NK-92 treated with Interleukin-12 subunit alpha and Interleukin-12 subunit beta, amount 100 ng/mL, for 24 hours (cell line): ENCODE results near the gene GIMAP5.

ENCODE experiments used
- DNase-seq: peaks from one replicate; lab custom pipeline; 2025; lab: John Stamatoyannopoulos, UW

Gene GIMAP5

DNA sequence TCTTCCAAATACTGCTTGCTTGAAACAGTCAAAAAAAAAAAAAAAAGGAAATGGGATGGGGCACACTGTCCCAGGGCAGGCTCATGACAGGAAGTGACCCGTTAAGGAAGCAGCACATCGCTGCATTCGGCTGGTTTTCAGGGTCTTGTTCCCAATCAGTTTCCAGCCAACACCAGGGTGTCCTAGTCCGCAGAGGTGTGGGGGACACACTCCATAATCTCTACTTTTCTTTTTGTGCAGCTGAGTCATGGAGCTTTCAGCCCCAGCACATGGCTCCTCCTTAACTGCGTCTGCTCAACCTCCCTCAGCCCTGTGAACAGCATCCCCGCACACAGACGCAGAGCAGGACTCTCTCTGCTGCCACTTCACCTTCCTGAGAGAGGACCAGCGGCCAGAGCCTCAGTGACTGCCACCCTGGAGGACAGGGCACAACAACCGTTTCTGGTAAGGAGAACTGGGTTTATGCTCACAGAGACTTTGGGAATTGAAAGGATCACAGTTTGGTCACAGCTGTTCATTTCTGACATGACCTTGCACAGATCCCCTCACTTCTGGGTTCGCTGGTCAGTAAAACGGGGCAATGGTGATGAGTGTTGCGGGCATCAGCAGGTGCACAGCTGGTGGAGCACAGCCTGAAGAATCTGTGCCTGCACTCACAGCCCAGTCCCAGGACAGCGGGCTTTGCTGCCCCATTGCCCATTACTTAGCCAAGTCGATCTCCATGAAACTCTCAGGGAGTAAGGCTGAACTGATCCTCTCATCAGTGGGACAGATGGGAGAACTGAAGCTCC, at the start of gene GIMAP5:
TSS of gene GIMAP5 (plus strand) at position 154 of the 791 bp plus-strand sequence. CDS start 3,467 bp downstream, outside the sequence.
- peak; percentile 61 for DNase-seq

GRCh38 chr7:150688630-150689029, 48.6 kb upstream of the GIMAP5 start:
- no peak for DNase-seq

- DNase-seq, result no peak
These were observed 41.6 kb upstream of the GIMAP5 start for GRCh38 chr7:150695654-150696053.

DNA sequence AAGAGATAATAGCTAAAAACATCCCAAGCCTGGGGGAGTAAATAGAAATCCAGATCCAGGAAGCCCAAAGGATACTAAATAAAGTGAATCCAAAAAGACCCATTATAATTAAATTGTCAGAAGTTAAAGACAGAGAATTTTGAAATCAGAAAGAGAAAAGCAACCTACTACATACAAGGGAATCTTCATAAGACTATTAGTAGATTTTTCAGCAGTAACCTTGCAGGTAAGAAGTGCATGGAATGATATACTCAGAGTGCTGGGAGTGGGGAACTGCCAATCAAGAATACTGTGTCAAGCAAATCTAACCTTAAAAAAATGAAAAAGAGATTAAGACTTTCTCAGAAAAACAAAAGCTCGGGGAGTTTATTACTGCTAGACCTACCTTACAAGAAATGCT, 34.0 kb upstream of the GIMAP5 start:
- no peak for DNase-seq

DNA sequence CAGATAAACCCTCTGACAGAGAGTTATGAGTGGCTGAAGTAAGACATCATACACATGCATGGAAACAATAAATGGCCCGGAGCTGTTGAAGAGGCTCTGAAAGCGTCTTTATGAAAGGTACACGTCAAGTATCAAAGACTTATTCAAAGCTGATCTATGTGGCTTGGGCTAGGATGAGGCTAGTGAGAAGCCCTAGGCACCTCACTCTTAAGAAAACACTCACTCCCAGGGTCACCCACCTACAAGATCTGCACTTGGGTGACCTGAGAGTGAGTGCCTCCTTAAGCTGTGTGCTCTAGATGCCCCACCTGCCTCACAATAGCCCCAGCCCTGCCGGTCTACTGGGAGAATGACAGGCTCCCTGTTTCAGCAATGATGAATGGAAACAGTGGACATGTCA, 21.9 kb upstream of the GIMAP5 start:
- DNase-seq, result no peak

GRCh38 chr7:150715738-150716137, 21.5 kb upstream of the GIMAP5 start:
- DNase-seq, result no peak

GRCh38 chr7:150716368-150716767, 20.9 kb upstream of the GIMAP5 start, which contains the start of gene GIMAP1:
Gene GIMAP1 (plus strand): TSS chr7:150716613. CDS start chr7:150719048, 2,435 bp downstream.
- DNase-seq, result no peak

DNA sequence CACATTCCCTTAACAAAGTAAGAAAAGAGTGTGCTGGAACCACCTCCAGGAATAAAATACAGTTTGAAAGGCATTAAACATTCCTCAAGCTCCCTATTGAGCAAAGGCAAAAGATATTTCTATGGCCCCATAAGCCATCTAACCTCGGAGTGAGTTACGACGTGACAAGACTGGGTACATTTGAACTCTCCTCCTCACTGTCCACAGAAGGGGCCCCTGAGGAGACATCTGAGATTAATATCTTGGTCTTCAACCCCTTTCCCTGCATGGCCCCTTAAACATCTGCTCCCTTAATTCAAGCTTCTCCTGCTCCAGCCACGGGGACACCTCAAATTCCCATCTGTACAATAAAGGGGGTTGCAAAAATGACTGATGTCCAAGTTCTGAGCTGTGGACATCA, 20.3 kb upstream of the GIMAP5 start:
- DNase-seq, result no peak

DNA sequence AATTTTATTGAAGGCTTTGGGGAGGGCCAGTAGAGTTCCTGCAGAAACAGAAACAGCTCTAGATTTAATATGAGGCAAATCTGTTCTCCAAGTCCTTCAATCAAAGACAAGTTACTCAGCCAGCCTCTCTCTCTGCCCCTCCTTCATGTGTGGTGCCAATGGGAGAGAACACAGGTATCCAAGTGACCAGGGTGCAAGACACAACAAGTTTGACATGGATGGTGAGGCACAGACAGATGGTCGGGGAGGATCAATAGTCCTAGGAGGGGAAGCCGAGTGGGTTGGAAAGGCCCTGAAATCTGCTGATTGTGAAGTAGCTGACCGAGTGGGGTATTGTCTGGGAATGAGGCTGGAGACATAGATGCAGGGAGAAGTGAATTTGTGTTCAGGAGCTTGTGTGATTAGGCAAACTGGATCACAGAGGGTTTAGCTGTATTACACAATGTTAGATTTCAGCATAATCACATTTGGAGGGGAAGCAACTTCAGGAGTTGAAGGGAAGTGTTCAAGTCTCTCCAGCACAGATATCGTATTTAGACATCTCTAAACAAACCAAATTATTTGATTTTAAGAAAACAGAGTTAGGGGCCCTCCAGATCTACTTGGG, 19.3 kb upstream of the GIMAP5 start:
- no peak for DNase-seq

DNA sequence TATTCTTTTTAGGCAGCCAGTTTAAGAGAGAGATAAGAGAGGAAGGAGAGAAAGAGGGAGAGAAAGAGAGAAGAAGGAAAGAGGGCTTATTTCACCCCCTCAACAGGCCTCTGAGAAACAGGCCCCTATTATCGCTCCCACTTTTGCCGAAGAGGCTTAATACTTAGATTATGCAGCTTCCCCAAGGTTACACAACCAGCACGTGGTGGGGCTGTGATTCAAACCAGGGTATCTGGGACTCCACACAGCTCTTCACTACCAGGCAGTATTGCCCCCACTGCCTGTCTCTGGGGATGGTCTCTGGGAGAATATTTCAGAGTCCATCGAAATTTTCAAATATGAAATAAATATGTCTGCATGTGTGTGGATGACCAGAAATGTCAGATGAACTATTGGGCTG, 17.8 kb upstream of the GIMAP5 start:
- DNase-seq, result no peak

DNA sequence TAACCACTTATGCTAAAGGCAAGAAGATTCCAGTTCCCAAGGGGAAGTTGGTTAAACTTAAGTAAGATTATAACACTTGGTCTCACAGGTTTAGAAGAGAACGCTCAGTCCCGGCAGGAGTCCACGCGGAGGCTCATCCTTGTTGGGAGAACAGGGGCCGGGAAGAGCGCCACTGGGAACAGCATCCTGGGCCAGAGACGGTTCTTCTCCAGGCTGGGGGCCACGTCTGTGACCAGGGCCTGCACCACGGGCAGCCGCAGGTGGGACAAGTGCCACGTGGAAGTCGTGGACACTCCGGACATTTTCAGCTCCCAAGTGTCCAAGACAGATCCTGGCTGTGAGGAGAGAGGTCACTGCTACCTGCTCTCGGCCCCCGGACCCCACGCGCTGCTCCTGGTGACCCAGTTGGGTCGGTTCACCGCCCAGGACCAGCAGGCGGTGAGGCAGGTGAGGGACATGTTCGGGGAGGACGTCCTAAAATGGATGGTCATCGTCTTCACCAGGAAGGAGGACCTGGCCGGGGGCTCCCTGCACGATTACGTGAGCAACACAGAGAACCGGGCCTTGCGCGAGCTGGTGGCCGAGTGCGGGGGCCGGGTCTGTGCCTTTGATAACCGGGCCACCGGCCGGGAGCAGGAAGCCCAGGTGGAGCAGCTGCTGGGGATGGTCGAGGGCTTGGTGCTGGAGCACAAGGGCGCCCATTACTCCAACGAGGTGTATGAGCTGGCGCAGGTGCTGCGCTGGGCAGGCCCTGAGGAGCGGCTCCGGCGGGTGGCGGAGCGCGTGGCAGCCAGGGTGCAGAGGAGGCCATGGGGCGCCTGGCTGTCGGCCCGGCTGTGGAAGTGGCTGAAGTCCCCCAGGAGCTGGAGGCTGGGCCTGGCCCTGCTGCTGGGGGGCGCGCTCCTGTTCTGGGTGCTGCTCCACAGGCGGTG, 17.0 kb upstream of the GIMAP5 start:
- no peak for DNase-seq

DNA sequence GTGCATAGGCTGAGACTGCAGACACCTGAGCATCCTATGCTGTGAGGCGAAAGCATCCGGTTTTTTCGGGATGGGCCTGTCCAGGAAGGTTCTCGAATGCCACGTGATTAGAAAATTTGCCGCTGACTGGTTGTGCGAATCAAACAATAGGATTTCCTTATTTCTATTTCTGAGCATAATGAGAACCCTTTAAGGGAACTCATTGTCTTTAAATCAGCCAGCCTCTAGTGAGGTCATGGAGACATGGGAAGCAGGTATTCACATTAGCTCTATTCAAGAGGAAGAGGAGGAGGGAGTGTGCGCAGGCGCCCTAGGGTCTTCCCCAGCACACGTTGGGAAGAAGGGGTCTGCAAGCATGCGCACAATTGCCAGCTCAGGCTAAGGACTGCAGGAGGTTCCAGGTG, 15.2 kb upstream of the GIMAP5 start:
- no peak for DNase-seq

- no peak for DNase-seq
These were observed 14.7 kb upstream of the GIMAP5 start for GRCh38 chr7:150722431-150722931.

DNA sequence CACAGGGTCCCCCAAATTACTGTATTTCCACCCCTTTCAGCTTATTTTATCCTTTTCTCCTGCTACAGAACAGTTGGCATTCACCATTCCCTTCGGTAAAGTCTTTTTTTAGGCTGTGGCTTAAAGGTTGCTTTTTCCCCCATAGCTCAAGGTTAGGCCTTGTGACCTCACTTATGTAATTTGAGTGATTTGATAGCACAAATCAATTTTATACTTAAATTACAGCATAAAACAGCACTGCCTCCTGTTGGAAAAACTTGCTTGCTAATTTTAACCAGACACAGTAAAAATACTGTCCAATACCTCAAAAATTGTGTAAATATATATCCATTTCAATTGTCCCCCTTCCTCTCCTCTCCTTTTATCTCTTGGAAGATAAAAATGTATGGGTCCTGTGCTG, 13.8 kb upstream of the GIMAP5 start:
- DNase-seq, result no peak

GRCh38 chr7:150727381-150727780, 9.8 kb upstream of the GIMAP5 start:
- no peak for DNase-seq

DNA sequence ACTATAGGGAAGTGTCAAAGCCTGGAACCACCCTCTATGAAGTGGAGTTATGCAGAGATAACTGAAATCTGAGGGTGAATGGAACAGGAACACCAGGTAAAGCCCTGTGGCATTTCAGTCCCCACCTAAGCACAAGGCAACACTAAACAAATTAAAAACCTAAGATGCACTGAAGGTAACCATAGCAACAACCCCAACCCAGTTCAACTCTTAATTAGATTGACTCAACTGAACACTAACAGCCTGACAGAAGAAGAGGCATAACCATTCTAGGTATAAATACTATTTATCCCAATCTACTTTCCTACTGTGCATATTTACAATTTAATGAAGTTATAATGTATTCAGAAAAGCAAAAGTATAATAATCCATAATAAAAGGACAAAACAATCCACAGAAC, 9.2 kb upstream of the GIMAP5 start:
- DNase-seq, result no peak

DNA sequence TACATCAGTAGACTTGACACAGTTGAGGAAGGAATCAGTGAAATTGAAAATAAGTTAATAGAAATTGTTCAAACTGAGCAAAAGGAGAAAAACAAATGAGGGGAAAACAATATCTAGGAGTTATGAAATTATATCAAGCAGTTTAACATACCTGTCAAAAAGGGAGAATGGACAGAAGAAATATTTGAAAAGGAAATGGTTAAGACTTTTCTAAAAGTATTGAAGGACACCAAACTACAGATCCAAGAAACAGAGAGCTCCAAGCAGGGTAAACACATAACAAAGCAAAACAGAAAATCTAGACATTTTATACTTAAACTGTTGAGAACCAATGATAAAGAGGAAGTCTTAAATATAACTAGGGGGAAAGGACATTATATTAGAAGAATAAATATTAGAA, 8.6 kb upstream of the GIMAP5 start:
- DNase-seq, result no peak

DNA sequence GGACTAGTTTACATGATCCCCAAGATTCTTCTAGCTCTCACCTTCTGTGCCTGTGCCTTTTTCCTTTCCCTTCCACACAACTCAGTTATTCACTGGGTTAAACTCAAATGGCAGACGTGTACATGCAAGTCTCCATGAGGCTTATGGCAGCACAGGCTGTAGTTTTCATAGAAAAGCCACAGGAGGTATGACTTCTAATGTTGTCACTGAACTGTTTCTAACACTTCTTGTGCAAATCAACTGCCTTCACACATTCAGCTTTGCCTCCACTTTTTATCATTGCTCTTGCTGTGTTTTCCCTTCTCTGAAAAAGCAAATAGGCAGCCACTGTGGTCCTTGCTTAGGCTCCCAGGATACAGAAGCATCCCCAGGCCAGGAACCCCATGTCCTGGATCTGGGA, 5.3 kb upstream of the GIMAP5 start:
- DNase-seq, result peak; percentile 51

- DNase-seq, result no peak
These were observed 4.3 kb upstream of the GIMAP5 start for GRCh38 chr7:150732786-150733481.

GRCh38 chr7:150733482-150734095, 3.6 kb upstream of the GIMAP5 start:
- no peak for DNase-seq

DNA sequence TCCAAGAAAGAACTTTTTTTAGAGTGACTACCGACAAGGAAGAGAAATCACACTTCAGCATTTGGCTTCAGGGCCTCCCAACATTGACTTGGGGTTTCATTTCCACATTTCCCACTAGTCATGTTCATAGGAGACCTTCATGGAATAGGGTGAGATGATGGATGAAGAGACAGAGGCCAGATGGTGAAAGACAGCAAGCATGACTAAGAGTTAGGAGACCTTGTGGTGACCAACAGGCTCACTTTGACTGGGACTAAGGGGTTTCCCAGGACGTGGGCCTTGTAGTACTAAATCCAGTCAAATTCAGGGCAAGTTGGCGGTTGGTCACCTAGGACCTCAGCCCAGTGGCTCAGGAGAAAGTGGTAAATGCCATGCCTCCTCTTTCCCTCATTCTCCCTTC, 3.0 kb upstream of the GIMAP5 start:
- no peak for DNase-seq
